Thyroid gland (tissue), 4 donors: ENCODE measurements around the gene GUCY1A1. TPM values are rescaled to one million over a fixed set of nuclear protein-coding genes. Genes with fewer than 3 reads are reported as not detected.

Experiments used
- DNase-seq, 2 donors: peaks; one replicate each; pipeline ENCODE4 v3.0.0-alpha.2; 2019
- H3K27ac ChIP-seq, 3 donors: fragments of 200-600 bp; sonication (generic); 1 replicate in 2 of 3; 2 replicates in 1 of 3; pipeline ENCODE4 v1.5.1; 2016 to 2019; ENCODE audit warnings: mild to moderate bottlenecking in 1 of 3, moderate library complexity in 1 of 3
- H3K27me3 ChIP-seq: fragments of 200-600 bp; sonication (generic); one replicate; pipeline ENCODE4 v1.5.1; 2019
- H3K36me3 ChIP-seq, 2 donors: fragments of 200-600 bp; sonication (generic); one replicate each; pipeline ENCODE4 v1.5.1; 2016 to 2019
- H3K4me1 ChIP-seq, 2 donors: fragments of 200-600 bp; sonication (generic); one replicate each; pipeline ENCODE4 v1.5.1; 2017 to 2019
- H3K4me3 ChIP-seq, 3 donors: fragments of 200-600 bp; sonication (generic); replicated peaks in 1 of 3; 1 replicate in 2 of 3; 2 replicates in 1 of 3; pipeline ENCODE4 v1.5.1; 2016; ENCODE audit warnings: mild to moderate bottlenecking in 1 of 3
- H3K9me3 ChIP-seq: fragments of 200-600 bp; sonication (generic); one replicate; pipeline ENCODE4 v1.5.1; 2017
- CTCF ChIP-seq, 6 experiments: fragments of 200-600 bp in 3 of 6; fragments of 450-650 bp in 3 of 6; sonication (generic) in 3 of 6; IDR thresholded peaks; one replicate each; pipeline ENCODE4 v1.5.1; 2016 to 2019; ENCODE audit warnings: antibody characterized with exemption in 6 of 6, mild to moderate bottlenecking in 2 of 6, inconsistent platforms in 1 of 6, moderate library complexity in 1 of 6
- POLR2A ChIP-seq, 2 donors: fragments of 450-650 bp; IDR thresholded peaks; one replicate each; pipeline ENCODE4 v1.6.1; 2017; ENCODE audit warnings: antibody characterized with exemption in 2 of 2, mild to moderate bottlenecking in 2 of 2, moderate library complexity in 1 of 2
- WGBS, 2 donors: methylation state at CpG; one replicate each; pipeline ENCODE4 v1.1.5; 2017; 5-methylcytosine and 5-hydroxymethylcytosine counted together
- intact Hi-C: fragments of 100-400 bp; cut with DNase I; formaldehyde crosslinking; loops from one replicate; pipeline ENCODE4 v1.15.1; 2023
- total RNA-seq, 4 donors: library from RNA; depleted of rRNA; stranded (reverse); fragments of >200 nt; gene quantifications; one replicate each; pipeline ENCODE4 v1.2.3, GENCODE V29; 2016

GUCY1A1 gene
- total RNA-seq, 4 donors from 2014 or later: 11.4 to 25.8 (median 17.5) TPM

GRCh38 chr4:155696226-155696625, 29.6 kb downstream of the GUCY1A1 start:
- 80 to 91% methylated on average over 1 of the region's 1 CpG for WGBS, 2 donors
- Histone ChIP-seq H3K27ac (no peak overlapping the region), H3K9me3 (no peaks in the 10 kb centered on the region), H3K27me3 (no peaks in the 10 kb centered on the region), H3K4me1 (peaks cover 3 to 15% of the 10 kb centered on the region in 2 donors), H3K36me3 (no peaks in the 10 kb centered on the region), H3K4me3 (no peak overlapping the region)
- DNase-seq: no peak
- no peak for TF ChIP-seq CTCF (IDR thresholded peaks at IDR 0.05)
- TF ChIP-seq POLR2A (IDR thresholded peaks at IDR 0.05): no peak
- intact Hi-C loops: no loop called here

- H3K27me3 ChIP-seq: no peaks in the 10 kb centered on the region
- no peak for DNase-seq
- peaks cover 3 to 15% of the 10 kb centered on the region in 2 donors for H3K4me1 ChIP-seq
- 22 to 30% methylated on average over 6 of the region's 6 CpGs for WGBS, 2 donors
- no peaks in the 10 kb centered on the region for H3K9me3 ChIP-seq
- H3K27ac ChIP-seq: no peak overlapping the region
- intact Hi-C loops: no loop called here
- TF ChIP-seq CTCF (IDR thresholded peaks at IDR 0.05) (no peak), POLR2A (IDR thresholded peaks at IDR 0.05) (no peak)
- no peaks in the 10 kb centered on the region for H3K36me3 ChIP-seq
- H3K4me3 ChIP-seq: no peak overlapping the region
These were observed 30.1 kb downstream of the GUCY1A1 start for GRCh38 chr4:155696726-155697125.

GRCh38 chr4:155701827-155702226, 35.2 kb downstream of the GUCY1A1 start:
- 92 to 99% methylated on average over 2 of the region's 2 CpGs for WGBS, 2 donors
- Histone ChIP-seq H3K36me3 (no peaks in the 10 kb centered on the region), H3K4me3 (no peak overlapping the region), H3K9me3 (no peaks in the 10 kb centered on the region), H3K27me3 (no peaks in the 10 kb centered on the region), H3K4me1 (peaks cover 26 to 30% of the 10 kb centered on the region in 2 donors), H3K27ac (no peak overlapping the region)
- intact Hi-C loops: no loop called here
- no peak for DNase-seq
- no peak for TF ChIP-seq CTCF (IDR thresholded peaks at IDR 0.05)
- no peak for TF ChIP-seq POLR2A (IDR thresholded peaks at IDR 0.05)

GRCh38 chr4:155703486-155704247, 37.0 kb downstream of the GUCY1A1 start:
- TF ChIP-seq CTCF (IDR thresholded peaks at IDR 0.05): no peak
- no peak for TF ChIP-seq POLR2A (IDR thresholded peaks at IDR 0.05)
- no peaks in the 10 kb centered on the region for H3K27me3 ChIP-seq
- no peak for DNase-seq
- no peaks in the 10 kb centered on the region for H3K36me3 ChIP-seq
- intact Hi-C loops: no loop called here
- peaks cover 26 to 35% of the 10 kb centered on the region in 2 donors for H3K4me1 ChIP-seq
- no peaks in the 10 kb centered on the region for H3K9me3 ChIP-seq
- no peak overlapping the region for H3K27ac ChIP-seq
- H3K4me3 ChIP-seq: no peak overlapping the region
- WGBS, 2 donors: 71 to 78% methylated on average over 5 of the region's 5 CpGs

GRCh38 chr4:155704841-155705404, 38.3 kb downstream of the GUCY1A1 start:
- peak overlapping the region in 2 of 3 donors; percentile 57 to 72 for H3K27ac ChIP-seq
- intact Hi-C loops: no loop called here
- no peak for TF ChIP-seq CTCF (IDR thresholded peaks at IDR 0.05)
- TF ChIP-seq POLR2A (IDR thresholded peaks at IDR 0.05): no peak
- 88% methylated on average over 12 of the region's 12 CpGs for WGBS, 2 donors
- no peaks in the 10 kb centered on the region for H3K9me3 ChIP-seq
- peaks cover 26 to 41% of the 10 kb centered on the region in 2 donors for H3K4me1 ChIP-seq
- no peaks in the 10 kb centered on the region for H3K36me3 ChIP-seq
- no peak overlapping the region for H3K4me3 ChIP-seq
- H3K27me3 ChIP-seq: no peaks in the 10 kb centered on the region
- no peak for DNase-seq
